IPS-11a (cell line): ENCODE data around the gene SNRPE.
"Not testable (repeated sequence)": the region's sequence is repeated elsewhere in the genome, so short reads cannot be mapped to it uniquely, and the experiment has no call there.

ENCODE experiments used
- H3K4me3 ChIP-seq: one replicate; pipeline ENCODE4 v1.5.1; 2013; ENCODE audit warnings: low read depth, low read length, control low read depth

SNRPE gene

GRCh38 chr1:203861379-203862184 is at the start of gene SNRPE:
SNRPE (plus strand) TSS chr1:203861599; CDS start chr1:203861660, 61 bp downstream.
- H3K4me3 ChIP-seq = peak within 1 kb of the TSS; percentile 99

- H3K4me3 ChIP-seq = no peak overlapping the region
These were observed 47.6 kb upstream of the SNRPE start for GRCh38 chr1:203813581-203814341.

GRCh38 chr1:203818399-203818798 is 43.0 kb upstream of the SNRPE start:
- H3K4me3 ChIP-seq = no peak overlapping the region

GRCh38 chr1:203823306-203823705 is 38.1 kb upstream of the SNRPE start:
- no peak overlapping the region for H3K4me3 ChIP-seq

DNA sequence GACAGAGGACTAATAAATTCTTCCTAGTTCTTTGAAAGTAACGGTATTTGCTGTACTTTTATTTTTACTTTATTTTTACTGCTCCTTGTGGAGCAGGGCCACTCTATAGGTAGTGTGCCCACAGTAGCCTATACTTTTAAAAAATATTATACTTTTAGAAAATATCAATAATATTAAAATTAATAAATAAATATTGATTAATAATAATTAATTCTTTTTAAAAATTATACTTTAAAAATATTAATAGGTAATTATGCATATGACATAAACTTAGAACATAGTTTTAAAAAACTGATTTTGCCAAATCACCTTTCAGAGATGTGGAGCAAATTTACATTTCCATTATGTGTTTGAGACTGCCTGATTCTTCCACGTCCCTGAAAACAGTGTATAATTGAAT is 35.2 kb upstream of the SNRPE start:
- no peak overlapping the region for H3K4me3 ChIP-seq

- no peak overlapping the region for H3K4me3 ChIP-seq
These were observed 33.4 kb upstream of the SNRPE start for GRCh38 chr1:203828002-203828401.

GRCh38 chr1:203828503-203828902 is 32.9 kb upstream of the SNRPE start:
- no peak overlapping the region for H3K4me3 ChIP-seq

GRCh38 chr1:203829247-203829646 is 32.2 kb upstream of the SNRPE start:
- not testable (repeated sequence) for H3K4me3 ChIP-seq

GRCh38 chr1:203835476-203835875 is 25.9 kb upstream of the SNRPE start:
- H3K4me3 ChIP-seq = no peak overlapping the region

- no peak overlapping the region for H3K4me3 ChIP-seq
These were observed 22.3 kb upstream of the SNRPE start for GRCh38 chr1:203839081-203839480.

DNA sequence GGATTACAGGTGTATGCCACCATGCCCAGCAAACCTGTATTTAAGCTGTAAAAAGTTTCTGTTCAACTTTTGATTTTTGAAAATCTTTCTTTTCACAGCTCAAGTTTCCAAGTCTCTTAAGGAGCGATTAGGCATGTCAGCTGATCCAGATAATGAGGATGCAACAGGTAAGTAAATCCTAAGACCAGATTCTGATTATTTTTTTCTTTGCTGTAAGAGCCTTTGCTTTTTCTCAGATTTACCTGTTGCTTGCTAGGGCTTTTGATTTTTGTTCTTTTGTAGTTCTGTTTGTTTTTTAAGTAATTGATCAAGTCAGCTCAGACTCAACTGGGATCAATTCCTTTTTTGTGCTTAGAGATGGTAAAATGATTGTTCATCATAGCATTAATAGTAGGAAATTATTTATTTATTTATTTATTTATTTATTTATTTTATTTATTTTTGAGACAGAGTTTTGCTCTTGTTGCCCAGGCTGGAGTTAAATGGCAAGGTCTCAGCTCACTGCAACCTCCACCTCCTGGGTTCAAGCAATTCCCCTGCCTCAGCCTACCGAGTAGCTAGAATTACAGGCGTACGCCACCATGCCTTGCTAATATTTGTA is 21.1 kb upstream of the SNRPE start:
- H3K4me3 ChIP-seq = no peak overlapping the region

DNA sequence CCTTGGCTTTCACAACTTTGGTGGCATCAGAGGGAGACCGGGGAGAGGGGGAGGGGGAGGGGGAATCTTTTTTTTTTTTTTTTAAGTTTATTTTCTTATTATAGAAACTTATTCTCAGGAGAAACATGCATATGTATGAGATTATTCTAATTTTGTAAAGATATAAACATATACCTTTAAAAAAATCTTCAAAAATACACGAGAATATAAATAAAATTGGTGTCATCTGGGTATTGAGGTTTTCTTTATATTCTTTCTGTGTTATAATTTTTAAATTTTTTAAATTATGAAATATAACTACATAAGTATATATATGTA is 18.9 kb upstream of the SNRPE start:
- H3K4me3 ChIP-seq = no peak overlapping the region

GRCh38 chr1:203843435-203843834 is 18.0 kb upstream of the SNRPE start:
- no peak overlapping the region for H3K4me3 ChIP-seq

- H3K4me3 ChIP-seq = not testable (repeated sequence)
These were observed 8.3 kb upstream of the SNRPE start for GRCh38 chr1:203853112-203853511.

DNA sequence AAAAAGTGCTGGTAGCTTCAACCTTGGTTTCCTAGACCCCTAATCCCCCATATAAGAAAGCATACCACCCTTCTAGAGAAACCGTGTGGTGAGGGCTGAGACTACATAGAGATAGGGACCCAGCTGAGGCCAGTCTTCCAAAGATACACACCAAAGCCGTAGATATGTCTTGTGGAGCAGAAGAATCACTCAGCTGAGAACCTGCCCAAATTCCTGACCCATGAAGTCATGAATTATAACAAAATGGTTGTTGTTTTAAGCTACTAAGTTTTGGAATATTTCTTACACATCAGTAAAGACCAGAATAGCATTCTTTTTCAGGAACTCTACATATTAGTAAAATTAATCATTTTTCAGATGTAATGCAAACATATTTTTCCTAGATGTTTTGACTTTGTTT is 3.3 kb upstream of the SNRPE start:
- no peak overlapping the region for H3K4me3 ChIP-seq

DNA sequence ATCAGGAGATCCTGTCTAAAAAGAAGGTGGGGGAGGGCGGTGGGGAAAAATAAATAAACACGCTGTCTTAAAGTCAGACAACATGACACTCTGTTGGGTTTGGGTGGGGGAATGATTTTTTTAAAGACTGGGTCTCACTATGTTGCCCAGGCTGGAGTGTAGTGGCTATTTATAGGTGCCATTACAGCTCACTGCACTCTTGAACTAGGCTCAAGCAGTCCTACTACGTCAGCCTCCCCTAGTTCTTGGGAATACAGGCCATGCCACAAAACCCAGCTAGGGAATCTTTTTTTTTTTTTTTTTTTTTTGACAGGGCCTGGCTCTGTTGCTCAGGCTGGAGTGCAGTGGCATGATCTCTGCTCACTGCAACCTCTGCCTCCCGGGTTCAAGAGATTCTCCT is 2.4 kb upstream of the SNRPE start:
- H3K4me3 ChIP-seq = no peak overlapping the region

- H3K4me3 ChIP-seq = no peak overlapping the region
These were observed 888 bp upstream of the SNRPE start for GRCh38 chr1:203860396-203861025.

DNA sequence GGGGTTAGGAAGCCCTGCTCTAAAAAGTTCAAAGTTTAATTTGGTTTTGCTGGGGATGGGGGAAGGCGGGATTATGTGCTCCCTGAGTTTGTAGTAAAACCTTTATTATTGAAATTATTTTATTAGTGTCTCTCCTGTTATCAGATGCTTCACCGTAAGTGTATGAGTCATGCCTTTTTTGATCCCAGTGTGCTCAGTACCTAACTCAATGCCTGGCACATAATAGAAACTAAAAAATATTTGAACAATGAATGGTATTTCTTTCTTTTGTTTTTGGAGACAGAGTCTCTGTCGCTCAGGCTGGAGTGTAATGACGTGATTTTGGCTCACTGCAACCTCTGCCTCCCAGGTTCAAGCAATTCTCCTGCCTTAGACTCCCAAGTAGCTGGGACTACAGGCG is 6.4 kb downstream of the SNRPE start:
- H3K4me3 ChIP-seq = no peak overlapping the region

- no peak overlapping the region for H3K4me3 ChIP-seq
These were observed 8.8 kb downstream of the SNRPE start for GRCh38 chr1:203870245-203870644.

DNA sequence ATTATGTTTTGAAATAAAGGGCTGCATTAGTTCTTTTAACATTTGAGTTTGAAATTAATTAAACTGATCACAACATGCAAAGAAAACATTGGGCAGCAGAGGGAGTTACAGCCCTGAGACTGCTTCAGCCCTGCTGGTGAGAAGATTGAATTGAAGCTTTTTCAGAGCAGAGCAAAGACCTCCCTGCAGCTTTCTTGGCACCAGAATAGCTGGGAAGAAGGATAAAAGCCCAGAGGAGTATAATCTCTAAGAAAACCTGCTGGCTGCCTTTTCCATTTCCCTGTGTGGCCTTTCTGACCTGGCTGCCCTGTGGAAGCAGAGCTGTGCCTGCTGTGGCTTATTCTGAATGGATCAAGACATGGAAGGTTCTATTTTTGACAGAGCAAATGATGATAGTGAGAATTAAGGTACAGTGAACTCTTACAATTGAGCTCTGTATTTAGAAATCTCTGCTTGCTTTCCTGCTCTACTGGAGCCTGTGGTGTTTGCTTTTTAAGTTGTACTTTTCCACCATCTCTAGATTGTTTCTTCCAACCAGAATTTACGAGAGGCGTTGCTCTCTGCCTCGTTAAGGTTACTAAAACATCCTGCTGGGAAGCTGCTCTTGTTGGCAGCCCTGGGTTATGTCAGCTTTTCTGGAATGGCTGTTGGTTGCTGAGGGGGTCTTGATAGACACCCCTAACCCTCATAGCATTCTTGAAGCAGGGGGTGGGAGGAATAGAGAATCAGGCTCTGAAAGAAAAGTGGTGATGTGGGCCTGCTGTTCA is 9.9 kb downstream of the SNRPE start:
- H3K4me3 ChIP-seq = no peak overlapping the region

DNA sequence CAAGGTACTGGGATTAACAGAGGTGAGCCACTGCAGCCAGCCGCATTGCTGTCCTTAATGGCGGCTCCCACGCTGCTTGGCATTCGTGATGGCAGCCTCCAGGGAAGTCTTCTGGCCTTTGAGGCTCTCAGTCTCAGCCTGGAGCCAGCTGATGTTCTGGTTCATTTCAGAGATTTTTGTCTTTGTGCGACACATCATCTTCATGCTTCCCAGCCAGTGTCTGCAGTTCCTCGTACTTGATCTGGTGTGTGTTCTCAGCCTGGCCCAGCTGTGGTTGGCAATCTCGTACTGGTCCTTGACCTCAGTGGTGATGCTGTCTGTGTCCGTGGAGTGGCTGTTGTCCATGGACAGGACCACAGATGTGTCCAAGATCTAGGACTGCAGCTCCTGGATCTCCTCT is 11.7 kb downstream of the SNRPE start:
- H3K4me3 ChIP-seq = no peak overlapping the region
